GM21786 (cell line): ENCODE data around the gene KCNN3.

ENCODE experiments used
- ATAC-seq: cut with Tn5 transposase; IDR thresholded peaks from one replicate; pipeline ENCODE4 v1.9.1; 2021; ENCODE audit not compliant: unreplicated experiment

Gene KCNN3

GRCh38 chr1:154880671-154881070 is 10.6 kb upstream of the KCNN3 start:
- ATAC-seq = no peak

DNA sequence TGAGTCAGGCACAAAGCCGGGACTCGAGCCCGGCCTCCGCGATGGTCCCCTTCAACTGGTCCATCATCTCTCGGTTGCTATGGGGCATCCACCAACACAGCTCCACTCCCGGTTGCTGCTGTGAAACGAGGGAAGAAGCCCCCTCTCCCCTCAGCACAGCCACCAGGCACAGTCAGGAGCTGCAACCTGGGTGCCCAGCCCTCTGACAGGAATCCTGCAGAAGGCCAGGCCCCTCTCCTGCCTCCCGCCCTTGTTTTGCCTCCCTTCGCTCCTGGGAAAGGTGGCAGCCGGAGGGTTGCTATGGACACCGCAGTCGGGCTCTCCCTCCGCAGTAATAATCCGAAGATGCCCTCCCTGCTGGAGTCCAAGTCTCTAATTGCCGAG is 8.9 kb upstream of the KCNN3 start:
- no peak for ATAC-seq

- ATAC-seq = no peak
These were observed 8.4 kb upstream of the KCNN3 start for GRCh38 chr1:154878371-154879037.

- no peak for ATAC-seq
These were observed 7.4 kb upstream of the KCNN3 start for GRCh38 chr1:154877370-154877974.

DNA sequence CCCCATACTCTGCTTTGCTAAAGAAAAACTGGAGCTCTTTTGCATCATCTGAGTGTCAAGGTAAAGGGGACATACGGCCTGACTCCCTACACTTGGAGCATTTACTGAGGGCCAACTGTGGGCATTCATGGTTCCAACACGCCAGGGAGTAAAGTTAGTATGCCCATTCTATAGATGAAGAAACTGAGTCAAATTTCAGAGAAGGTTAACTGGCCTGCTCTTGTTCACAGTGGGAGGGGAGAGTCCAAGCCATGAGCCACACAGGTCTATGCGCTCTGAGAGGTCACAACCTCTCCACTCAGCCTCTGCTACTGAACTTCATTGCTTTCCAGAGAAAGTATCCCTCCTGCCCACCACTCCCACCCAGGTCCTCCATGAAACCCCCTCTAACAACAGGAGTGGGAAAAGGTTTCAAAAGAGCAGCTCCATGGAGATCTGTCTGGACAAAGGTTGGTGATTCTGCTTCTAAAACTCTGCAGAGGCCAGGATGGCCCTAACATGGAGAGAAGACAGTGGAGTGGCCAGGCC is 6.8 kb upstream of the KCNN3 start:
- no peak for ATAC-seq

- ATAC-seq = no peak
These were observed 4.4 kb upstream of the KCNN3 start for GRCh38 chr1:154874465-154874864.

DNA sequence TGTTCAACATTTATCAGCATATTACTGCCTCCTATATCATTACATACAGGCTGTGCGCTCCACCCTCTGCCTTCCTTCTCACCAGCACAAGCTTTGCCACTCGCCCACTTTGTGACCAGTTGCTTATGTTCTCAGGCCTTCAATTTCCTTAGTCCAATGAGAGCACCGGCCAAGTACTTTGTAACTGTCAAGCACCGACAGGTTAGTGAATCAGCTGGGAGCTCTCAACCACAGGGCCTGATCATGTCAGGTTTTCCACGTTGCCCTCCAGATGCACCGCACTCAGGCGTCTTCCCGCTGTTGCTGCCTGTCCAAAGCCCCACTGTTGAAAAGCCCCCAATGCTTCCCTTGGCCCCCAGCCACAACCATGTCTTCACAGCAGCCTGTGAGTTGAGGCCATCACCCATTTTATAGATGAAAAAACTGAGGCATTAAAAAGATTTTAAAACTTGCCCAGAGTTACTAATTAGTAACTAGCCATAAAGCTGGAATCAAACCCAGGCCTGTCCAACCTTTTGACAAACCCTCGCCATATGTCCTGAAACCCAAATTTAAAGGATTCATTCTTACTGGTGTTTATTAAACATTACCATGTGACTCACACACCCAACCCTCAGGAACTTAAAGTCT is 3.4 kb upstream of the KCNN3 start:
- no peak for ATAC-seq

GRCh38 chr1:154871374-154871773 is 1.3 kb upstream of the KCNN3 start:
- no peak for ATAC-seq

DNA sequence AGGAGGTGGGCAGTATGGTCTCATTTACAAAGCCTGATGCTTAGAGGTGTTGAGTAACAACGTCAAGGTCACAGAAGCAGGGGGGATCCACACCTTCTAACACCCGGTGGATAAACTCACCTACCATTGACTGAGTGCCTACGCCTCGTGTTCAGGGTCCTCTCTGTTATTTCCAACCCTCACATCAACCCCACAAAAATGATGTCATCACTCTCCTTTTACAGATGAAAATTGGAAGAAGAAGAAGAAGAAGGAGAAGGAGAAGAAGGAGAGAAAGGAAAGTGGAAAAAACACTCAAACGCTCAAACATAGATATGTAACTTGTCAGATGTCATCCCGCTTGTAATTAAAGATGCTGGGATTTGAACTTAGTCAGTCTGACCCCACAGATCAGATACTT is 653 bp upstream of the KCNN3 start:
- ATAC-seq = no peak

GRCh38 chr1:154869351-154870114 is 548 bp downstream of the KCNN3 start:
- no peak for ATAC-seq

DNA sequence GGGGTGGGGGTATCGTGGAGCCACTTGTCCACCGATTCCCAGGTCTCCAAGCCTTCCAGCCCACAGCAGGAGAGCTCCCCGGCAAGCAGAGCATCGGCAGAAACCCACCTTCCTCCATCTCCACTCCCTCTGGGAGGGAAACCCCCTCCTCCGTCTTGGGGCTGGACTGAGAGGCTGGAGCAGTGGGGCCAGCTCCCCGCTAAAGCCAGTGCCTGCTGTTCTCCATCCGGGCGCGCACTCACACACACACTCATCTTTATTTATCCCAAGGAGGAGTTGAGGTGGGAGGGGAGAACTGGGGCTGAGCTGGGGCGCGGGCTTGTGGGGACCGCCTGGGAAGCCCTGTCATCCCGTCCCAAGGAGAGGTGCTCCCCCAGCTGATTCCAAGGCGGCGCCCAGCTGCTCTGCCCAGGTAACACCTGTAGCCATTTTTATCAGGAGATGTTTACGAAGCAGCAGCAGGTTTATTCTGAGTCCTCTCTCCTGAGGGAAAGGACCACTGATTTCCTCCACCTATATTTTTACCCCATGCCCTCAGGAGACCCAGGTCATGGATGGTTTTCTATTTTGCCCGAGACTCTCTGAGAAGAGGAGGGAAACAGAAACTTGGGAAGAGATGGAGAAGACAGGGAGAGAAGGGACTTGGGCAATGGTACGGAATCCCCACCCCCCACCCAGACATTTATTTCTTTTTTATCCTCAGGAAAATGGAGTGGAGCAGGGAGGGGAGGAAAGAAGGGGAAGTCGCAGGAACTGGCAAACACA is 2.1 kb downstream of the KCNN3 start:
- ATAC-seq = no peak

DNA sequence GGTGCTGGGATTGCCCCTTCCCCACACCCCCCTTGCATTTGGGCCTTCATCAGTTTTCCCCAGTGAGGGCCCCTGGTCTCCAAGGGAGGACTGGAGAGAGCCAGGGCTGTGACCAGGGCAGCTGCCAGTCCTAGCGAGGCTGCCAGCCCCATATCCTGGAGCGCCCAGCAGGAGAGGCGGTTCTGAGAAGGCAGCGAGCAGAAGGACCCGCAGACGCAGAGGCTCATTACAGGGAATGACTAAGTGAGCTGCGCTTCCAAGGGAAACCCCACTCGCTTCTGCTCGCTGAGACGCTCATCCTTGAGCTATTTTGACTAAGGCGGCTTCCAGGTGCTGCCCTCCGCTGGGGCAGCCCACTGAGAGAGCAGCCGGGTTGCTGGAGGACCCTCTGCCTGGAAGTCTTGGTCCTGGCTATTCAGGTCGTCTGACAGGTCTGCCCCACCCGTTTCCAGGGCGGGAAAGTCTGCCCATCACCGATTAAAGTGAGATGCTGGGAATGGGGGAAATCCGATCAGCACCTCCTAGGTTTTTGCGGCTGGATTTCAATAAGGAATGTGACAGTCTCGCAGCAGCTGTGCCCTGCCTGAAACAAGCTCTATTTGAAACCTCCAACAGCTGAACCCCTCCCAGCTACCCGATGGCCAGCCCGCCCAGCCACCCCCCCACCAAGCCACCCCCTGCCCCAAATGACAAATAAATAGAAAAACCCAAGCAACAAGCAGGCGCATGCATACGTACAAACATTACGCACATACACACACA is 2.8 kb downstream of the KCNN3 start:
- no peak for ATAC-seq

DNA sequence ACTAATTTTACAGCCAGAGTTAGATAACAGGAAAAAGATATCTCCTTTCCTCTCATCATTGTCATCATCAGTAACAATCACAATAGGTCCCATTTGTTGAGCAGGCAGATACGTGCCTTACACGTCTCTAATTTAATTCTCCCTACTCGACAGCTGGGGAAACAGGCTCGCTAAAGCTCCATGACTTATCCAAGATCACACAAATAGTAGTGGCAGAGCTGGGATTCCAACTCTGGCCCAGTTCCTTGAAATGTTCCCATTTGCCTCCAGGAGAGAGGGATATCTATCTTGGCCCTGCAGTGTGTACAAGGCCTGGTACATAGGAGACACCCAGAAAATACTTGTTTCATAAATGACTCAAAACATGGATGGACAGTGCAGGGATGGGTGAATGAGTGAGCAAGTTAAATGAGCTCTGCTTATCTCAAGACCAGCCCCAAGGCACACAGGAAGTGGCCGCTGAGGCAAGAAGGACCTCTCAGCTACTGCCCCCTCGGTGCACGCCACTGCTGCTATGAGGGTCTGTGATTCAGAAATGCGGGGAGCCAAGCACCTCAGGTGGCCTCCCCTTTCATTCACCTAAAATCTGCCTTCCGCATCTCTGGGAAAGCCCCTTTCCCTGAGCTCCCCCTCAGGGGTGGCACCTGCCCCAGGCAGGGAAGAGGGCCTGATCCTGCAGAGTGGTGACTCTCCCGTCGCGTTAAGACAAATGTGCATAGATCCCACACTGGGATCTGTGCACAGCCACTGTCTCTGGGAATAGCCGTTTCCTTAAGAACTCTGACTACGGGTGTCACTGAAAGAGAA is 3.6 kb downstream of the KCNN3 start:
- ATAC-seq = no peak

DNA sequence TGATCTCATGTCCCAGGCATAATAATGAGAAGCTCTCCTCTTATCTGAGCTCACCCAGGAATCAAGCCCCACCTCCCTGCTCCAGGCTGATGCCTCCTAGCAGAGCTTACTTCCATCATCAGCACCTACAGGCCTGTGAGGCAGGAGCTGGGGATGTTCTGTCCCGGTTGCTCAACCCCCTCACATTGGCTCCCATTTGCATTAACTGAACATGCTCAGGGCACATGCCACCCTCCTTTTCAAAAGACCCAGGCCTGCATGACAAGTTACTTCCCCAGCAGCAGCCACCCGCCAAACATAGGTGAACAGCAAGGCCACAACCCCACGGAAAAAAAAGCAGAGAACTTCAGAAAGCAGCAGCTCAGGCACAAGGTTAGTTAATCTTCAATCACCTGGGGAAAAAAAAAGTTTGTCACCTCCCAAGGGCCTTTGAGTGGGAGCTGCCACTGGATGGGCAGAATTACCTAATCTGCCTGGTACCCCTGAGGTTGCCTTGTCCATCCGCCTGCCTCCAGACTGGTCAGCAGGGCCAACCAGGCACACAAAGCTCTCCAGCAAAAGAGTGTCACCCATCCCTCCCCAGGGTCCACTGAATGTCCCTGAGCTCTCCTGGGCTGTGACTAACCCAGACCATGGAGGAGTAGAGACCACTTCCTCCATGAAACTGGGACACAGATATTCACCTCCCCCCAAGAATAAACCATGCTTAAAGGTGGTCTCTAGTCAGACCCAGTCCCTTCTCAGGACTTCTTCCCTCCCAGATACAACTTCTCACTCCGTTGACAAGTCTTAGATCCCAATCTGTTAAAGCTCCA is 4.4 kb downstream of the KCNN3 start:
- ATAC-seq = no peak

DNA sequence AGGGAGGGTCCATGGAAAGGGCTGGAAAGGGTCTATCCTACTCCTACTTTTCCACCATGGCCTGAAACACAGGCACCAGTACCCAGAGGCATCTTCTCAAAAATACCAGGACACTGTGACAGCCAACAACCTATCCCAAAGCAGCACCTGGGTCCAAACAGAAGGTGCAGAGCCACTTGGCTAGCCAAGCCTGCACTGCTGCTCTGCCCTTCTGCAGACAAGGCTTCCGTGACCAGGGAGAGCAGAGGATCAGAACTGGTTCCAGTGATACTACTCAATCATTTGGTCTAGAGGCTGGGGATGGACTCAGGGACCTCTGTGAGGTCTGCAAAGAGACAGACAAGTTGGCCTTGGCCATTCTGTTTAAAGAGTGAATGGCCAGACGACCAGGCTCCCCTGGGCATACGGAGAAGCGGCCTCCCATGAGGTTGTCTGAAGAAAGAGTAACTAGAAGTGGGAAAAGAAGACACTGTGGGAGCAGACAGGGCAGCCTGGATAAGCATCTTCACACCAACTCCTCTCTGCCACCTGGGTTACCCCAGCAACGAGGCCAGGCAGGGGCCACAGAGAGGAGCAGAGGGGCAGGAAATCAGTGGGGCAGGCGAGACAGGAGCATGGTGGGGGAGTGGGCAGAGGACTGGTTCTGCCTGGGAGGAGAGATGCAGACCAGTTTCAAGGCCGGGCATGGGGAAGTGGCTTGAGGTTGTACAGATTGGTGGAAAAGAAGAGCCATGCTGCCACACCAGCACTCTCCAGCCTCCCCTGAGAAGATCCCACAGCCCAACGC is 5.7 kb downstream of the KCNN3 start:
- no peak for ATAC-seq

DNA sequence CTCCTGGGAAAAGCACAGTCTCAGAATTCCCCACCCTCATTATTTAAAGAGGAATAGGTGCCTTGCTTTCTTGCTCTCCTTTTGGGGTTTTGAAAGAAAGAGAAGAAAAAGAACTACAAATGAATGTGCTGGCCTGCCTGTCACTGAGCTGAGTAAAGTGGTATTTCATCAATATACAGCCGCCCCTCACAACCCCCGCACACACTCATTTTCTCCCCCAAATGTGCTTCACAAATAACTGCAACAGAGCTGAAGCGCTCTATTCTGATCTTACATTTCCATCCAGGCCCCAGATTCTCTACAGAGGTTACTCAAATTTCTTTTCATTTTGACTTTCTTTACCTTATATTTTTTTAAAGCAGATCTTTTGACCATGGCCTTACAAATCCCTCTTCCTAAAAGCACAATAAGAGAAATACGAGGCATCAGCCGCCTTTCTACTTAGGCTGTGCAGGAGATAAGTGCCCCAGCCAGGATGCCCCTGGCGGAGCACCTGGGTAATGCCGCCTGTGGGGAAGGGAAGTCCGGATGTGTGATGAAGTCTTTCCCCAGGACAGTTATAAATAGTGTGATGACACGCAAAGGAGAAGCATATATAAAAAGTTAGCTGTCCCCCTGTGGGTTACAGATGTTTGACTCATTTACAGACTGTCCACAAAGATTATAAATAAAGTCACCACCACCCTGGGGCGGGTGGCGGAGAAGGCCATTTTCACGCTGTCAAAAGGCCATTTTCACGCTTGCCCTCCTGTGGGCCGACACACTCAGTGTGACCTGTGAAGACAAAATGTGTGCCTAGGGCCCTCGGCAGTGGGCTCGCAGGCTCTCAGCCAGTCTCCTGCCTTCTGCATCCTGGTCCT is 6.5 kb downstream of the KCNN3 start:
- no peak for ATAC-seq

DNA sequence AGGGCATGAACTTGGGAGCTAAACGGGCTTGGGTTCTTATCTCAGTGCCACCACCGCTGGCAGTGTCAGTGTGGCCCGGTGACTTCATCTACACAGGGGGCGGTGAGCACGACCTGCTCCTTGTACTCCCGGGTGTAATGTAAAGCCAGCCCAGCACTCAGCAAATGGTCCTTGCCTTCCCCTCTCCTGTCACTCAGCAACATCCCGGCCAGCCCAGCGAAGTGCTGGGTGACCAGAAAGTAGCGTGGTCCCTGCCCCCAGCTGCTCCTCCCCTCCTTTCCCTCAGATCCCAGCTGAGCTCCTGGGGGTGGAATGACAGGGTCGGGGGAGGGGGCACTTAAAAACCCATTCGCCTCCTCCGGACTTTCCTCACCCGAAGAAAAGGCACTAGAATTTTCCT is 7.2 kb downstream of the KCNN3 start:
- ATAC-seq = no peak
